ENCODE results near the gene RASSF9. TPM values are rescaled to one million over a fixed set of nuclear protein-coding genes. Genes with fewer than 3 reads are reported as not detected.

RASSF9 gene
- total RNA-seq, 4 donors from 2014 or later, result 0.55 to 0.79 TPM; not detected in 2

GRCh38 chr12:85872497-85873091 is 36.4 kb upstream of the RASSF9 start:
- Histone ChIP-seq H3K27me3 (no peaks in the 10 kb centered on the region), H3K4me1 (no peaks in the 10 kb centered on the region), H3K4me3 (no peak overlapping the region), H3K9me3 (no peaks in the 10 kb centered on the region), H3K27ac (no peak overlapping the region), H3K36me3 (no peaks in the 10 kb centered on the region)
- in situ Hi-C loops (cut with MboI; ENCODE audit: low pct_ligation_motif_present in 1 of 4, low pct_unique_long_range_greater_than_20kb in 1 of 4, low sequenced_read_pairs in 3 of 4), result loop anchor here in 3 of 4 donors (25.0 kb wide), 3 partner anchors 285 to 385 kb away; no protein-coding TSS in a partner anchor
- intact Hi-C loops (cut with DNase I; ENCODE audit: low total_unique reads), result loop anchor here (10.0 kb wide), 1 partner anchor 398 kb away; no protein-coding TSS in a partner anchor
- no peak for DNase-seq
- WGBS, 2 donors (ENCODE audit: low coverage in 1 of 2), result 33% methylated on average over 3 of the region's 3 CpGs
- TF ChIP-seq POLR2AphosphoS5 (IDR thresholded peaks at IDR 0.05), result no peak
- TF ChIP-seq, protein P1, sequence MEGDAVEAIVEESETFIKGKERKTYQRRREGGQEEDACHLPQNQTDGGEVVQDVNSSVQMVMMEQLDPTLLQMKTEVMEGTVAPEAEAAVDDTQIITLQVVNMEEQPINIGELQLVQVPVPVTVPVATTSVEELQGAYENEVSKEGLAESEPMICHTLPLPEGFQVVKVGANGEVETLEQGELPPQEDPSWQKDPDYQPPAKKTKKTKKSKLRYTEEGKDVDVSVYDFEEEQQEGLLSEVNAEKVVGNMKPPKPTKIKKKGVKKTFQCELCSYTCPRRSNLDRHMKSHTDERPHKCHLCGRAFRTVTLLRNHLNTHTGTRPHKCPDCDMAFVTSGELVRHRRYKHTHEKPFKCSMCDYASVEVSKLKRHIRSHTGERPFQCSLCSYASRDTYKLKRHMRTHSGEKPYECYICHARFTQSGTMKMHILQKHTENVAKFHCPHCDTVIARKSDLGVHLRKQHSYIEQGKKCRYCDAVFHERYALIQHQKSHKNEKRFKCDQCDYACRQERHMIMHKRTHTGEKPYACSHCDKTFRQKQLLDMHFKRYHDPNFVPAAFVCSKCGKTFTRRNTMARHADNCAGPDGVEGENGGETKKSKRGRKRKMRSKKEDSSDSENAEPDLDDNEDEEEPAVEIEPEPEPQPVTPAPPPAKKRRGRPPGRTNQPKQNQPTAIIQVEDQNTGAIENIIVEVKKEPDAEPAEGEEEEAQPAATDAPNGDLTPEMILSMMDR (IDR thresholded peaks at IDR 0.05), result peak; percentile 42 to 66 (median 60)

- in situ Hi-C loops (cut with MboI; ENCODE audit: low pct_ligation_motif_present in 1 of 4, low pct_unique_long_range_greater_than_20kb in 1 of 4, low sequenced_read_pairs in 3 of 4), result loop anchor here (5.0 to 25.0 kb wide), 7 partner anchors 280 to 402 kb away; no protein-coding TSS in a partner anchor
- Histone ChIP-seq H3K4me1 (no peaks in the 10 kb centered on the region), H3K27me3 (no peaks in the 10 kb centered on the region), H3K9me3 (no peaks in the 10 kb centered on the region), H3K4me3 (no peak overlapping the region), H3K27ac (no peak overlapping the region), H3K36me3 (no peaks in the 10 kb centered on the region)
- TF ChIP-seq EP300 (IDR thresholded peaks at IDR 0.05; ENCODE audit: low read depth), result no peak
- TF ChIP-seq, protein P1 (IDR thresholded peaks at IDR 0.05), result peak; percentile 60 to 74 (median 72)
- intact Hi-C loops (cut with DNase I; ENCODE audit: low total_unique reads), result loop anchor here (10.0 kb wide), 1 partner anchor 292 kb away; no protein-coding TSS in a partner anchor
- DNase-seq, result no peak
- 32 to 36% methylated on average over 4 to 5 of the region's 5 CpGs for WGBS, 2 donors (ENCODE audit: low coverage in 1 of 2)
These were observed 31.0 kb upstream of the RASSF9 start for GRCh38 chr12:85866986-85867776.

DNA sequence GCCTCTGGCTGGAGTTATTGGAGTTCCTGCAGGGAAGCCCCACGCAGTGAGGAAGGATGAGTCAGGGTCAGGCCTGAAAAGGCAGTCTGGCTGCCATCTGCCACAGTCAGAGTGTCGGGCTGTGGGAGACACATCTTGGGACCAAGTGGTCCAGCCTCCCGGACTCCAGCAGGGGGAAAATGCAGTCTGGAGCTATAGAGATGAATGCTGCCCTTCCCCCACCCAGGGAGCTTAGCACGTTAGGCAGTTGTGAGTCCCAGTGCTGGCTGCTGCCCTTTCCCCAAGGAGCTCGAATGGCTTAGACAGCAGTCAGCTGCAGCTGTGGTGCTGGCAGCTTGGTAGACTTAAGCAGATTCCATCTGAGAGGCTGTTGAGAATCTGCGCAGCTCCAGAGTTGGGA is 29.7 kb upstream of the RASSF9 start:
- no peak overlapping the region for H3K4me3 ChIP-seq
- intact Hi-C loops (cut with DNase I; ENCODE audit: low total_unique reads), result loop anchor here (10.0 kb wide), 1 partner anchor 291 kb away; no protein-coding TSS in a partner anchor
- no peaks in the 10 kb centered on the region for H3K4me1 ChIP-seq
- in situ Hi-C loops (cut with MboI; ENCODE audit: low pct_ligation_motif_present in 1 of 4, low pct_unique_long_range_greater_than_20kb in 1 of 4, low sequenced_read_pairs in 3 of 4), result loop anchor here (5.0 to 25.0 kb wide), 7 partner anchors 279 to 401 kb away; no protein-coding TSS in a partner anchor
- no peak overlapping the region for H3K27ac ChIP-seq
- WGBS, 2 donors (ENCODE audit: low coverage in 1 of 2), result 74% methylated on average over 6 of the region's 6 CpGs; no CpG with 5 or more reads in 1 of the 2 donors
- DNase-seq, result no peak
- TF ChIP-seq POLR2AphosphoS5 (IDR thresholded peaks at IDR 0.05), result no peak
- TF ChIP-seq EP300 (IDR thresholded peaks at IDR 0.05; ENCODE audit: low read depth), result no peak
- TF ChIP-seq, protein P1 (IDR thresholded peaks at IDR 0.05), result no peak
- TF ChIP-seq POLR2A (IDR thresholded peaks at IDR 0.05), result no peak
- no peaks in the 10 kb centered on the region for H3K27me3 ChIP-seq
- no peaks in the 10 kb centered on the region for H3K36me3 ChIP-seq
- H3K9me3 ChIP-seq, result no peaks in the 10 kb centered on the region

DNA sequence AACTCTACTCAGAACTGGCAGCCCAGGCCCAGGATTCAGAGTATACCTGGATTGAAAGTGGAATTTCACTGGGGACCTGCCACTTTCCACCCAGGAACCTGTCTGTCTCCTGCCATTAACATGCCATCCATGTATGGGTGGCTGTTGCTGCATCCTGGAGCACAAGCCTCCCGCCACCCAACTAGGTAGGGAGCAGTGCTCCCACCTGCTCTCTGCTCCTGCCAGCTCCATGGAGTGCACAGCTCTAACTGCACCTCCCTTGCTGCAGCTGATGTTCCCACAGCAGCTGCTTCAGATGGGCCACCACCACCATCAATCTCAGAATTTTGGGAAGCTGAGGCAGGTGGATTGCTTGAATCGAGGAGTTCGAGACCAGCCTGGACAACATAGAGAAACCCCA is 20.8 kb upstream of the RASSF9 start:
- in situ Hi-C loops (cut with MboI; ENCODE audit: low pct_ligation_motif_present in 1 of 4, low pct_unique_long_range_greater_than_20kb in 1 of 4, low sequenced_read_pairs in 3 of 4), result loop anchor here in 3 of 4 donors (25.0 kb wide), 3 partner anchors 270 to 370 kb away; no protein-coding TSS in a partner anchor
- no peaks in the 10 kb centered on the region for H3K36me3 ChIP-seq
- 88% methylated on average over 3 of the region's 3 CpGs; no CpG with 5 or more reads in 1 of the 2 donors for WGBS, 2 donors (ENCODE audit: low coverage in 1 of 2)
- H3K4me1 ChIP-seq, result no peaks in the 10 kb centered on the region
- H3K27me3 ChIP-seq, result no peaks in the 10 kb centered on the region
- intact Hi-C loops (cut with DNase I; ENCODE audit: low total_unique reads), result no loop called here
- DNase-seq, result no peak
- TF ChIP-seq POLR2A (IDR thresholded peaks at IDR 0.05) (no peak), POLR2AphosphoS5 (IDR thresholded peaks at IDR 0.05) (no peak)
- H3K4me3 ChIP-seq, result no peak overlapping the region
- no peak overlapping the region for H3K27ac ChIP-seq
- H3K9me3 ChIP-seq, result no peaks in the 10 kb centered on the region

Measured in transverse colon (tissue), 4 donors.